Neuronal stem cell (in vitro differentiated cells): Measurements from ENCODE around the gene TRPC4AP.
A peak's percentile ranks its signal among the peaks of the same experiment; 100 is the strongest.

ENCODE experiments used
- DNase-seq: peaks from one replicate; pipeline ENCODE4 v3.0.0-alpha.2; 2013; ENCODE audit warnings: low spot score
- H2AFZ ChIP-seq: one replicate; pipeline ENCODE4 v1.6.1; 2013; ENCODE audit warnings: mild to moderate bottlenecking, low read length, inconsistent platforms
- H2AK5ac ChIP-seq: 2 replicates; pipeline ENCODE4 v1.6.1; 2013; ENCODE audit warnings: low read depth, mild to moderate bottlenecking, inconsistent platforms, low read length, moderate library complexity, mixed read lengths
- H2BK120ac ChIP-seq: 2 replicates; pipeline ENCODE4 v1.6.1; 2013; ENCODE audit warnings: low read depth, mild to moderate bottlenecking, inconsistent platforms, low read length, moderate library complexity, mixed read lengths
- H2BK12ac ChIP-seq: one replicate; pipeline ENCODE4 v1.6.1; 2013; ENCODE audit warnings: low read length, inconsistent platforms
- H2BK15ac ChIP-seq: 2 replicates; pipeline ENCODE4 v1.6.1; 2013; ENCODE audit warnings: mild to moderate bottlenecking, low read length, inconsistent platforms, mixed read lengths
- H2BK5ac ChIP-seq: one replicate; pipeline ENCODE4 v1.6.1; 2013; ENCODE audit warnings: inconsistent platforms, mild to moderate bottlenecking, low read length, moderate library complexity
- H3K14ac ChIP-seq: one replicate; pipeline ENCODE4 v1.6.1; 2013; ENCODE audit warnings: low read length, inconsistent platforms
- H3K18ac ChIP-seq: 2 replicates; pipeline ENCODE4 v1.6.1; 2013; ENCODE audit warnings: low read length, inconsistent platforms
- H3K23ac ChIP-seq: 2 replicates; pipeline ENCODE4 v1.6.1; 2013; ENCODE audit warnings: low read depth, mild to moderate bottlenecking, mixed read lengths, low read length, inconsistent platforms; ENCODE audit not compliant: poor library complexity
- H3K27ac ChIP-seq: replicated peaks from 3 replicates; pipeline ENCODE4 v1.5.1; 2013; ENCODE audit warnings: low read length, inconsistent platforms
- H3K27me3 ChIP-seq, 3 experiments: 2 replicates each; pipeline ENCODE4 v1.6.1; 2013; ENCODE audit warnings: low read length in 3 of 3, mild to moderate bottlenecking in 2 of 3, inconsistent platforms in 1 of 3, low read depth in 1 of 3, mixed read lengths in 1 of 3, moderate library complexity in 1 of 3; ENCODE audit not compliant: control insufficient read depth in 3 of 3, insufficient read depth in 3 of 3
- H3K36me3 ChIP-seq, 2 donors: replicated peaks in 1 of 2; 2 replicates each; pipeline ENCODE4 v1.6.1; 2013; ENCODE audit warnings: low read length in 2 of 2; ENCODE audit not compliant: control insufficient read depth in 2 of 2, insufficient read depth in 2 of 2
- H3K4ac ChIP-seq: 2 replicates; pipeline ENCODE4 v1.6.1; 2013; ENCODE audit warnings: inconsistent platforms, mild to moderate bottlenecking, low read length, moderate library complexity
- H3K4me1 ChIP-seq, 2 donors: 1 replicate in 1 of 2; 2 replicates in 1 of 2; pipeline ENCODE4 v1.6.1; 2013; ENCODE audit warnings: low read length in 2 of 2, low read depth in 1 of 2; ENCODE audit not compliant: control insufficient read depth in 2 of 2, insufficient read depth in 1 of 2
- H3K4me2 ChIP-seq: one replicate; pipeline ENCODE4 v1.6.1; 2013; ENCODE audit warnings: mild to moderate bottlenecking, low read length, inconsistent platforms; ENCODE audit not compliant: insufficient read depth, poor library complexity, severe bottlenecking
- H3K4me3 ChIP-seq, 2 donors: 2 replicates each; pipeline ENCODE4 v1.5.1; 2013; ENCODE audit warnings: low read length in 2 of 2, mild to moderate bottlenecking in 2 of 2, inconsistent platforms in 1 of 2, moderate library complexity in 1 of 2
- H3K79me1 ChIP-seq: one replicate; pipeline ENCODE4 v1.6.1; 2013; ENCODE audit warnings: low read depth, mild to moderate bottlenecking, inconsistent platforms, low read length, moderate library complexity
- H3K9ac ChIP-seq: one replicate; pipeline ENCODE4 v1.6.1; 2013; ENCODE audit warnings: mild to moderate bottlenecking, low read depth, low read length, inconsistent platforms; ENCODE audit not compliant: poor library complexity
- H3K9me3 ChIP-seq, 2 donors: replicated peaks in 1 of 2; 2 replicates each; pipeline versions ENCODE3 to v1.6.1; 2013; ENCODE audit warnings: low read length in 2 of 2, mild to moderate bottlenecking in 2 of 2, inconsistent platforms in 1 of 2, low read depth in 1 of 2, mixed read lengths in 1 of 2, moderate library complexity in 1 of 2; ENCODE audit not compliant: control insufficient read depth in 2 of 2, insufficient read depth in 1 of 2
- H4K8ac ChIP-seq: one replicate; pipeline ENCODE4 v1.6.1; 2013; ENCODE audit warnings: low read depth, mild to moderate bottlenecking, inconsistent platforms, low read length, moderate library complexity
- H4K91ac ChIP-seq: one replicate; pipeline ENCODE4 v1.6.1; 2013; ENCODE audit warnings: low read length, low read depth, mild to moderate bottlenecking, inconsistent platforms; ENCODE audit not compliant: poor library complexity
- WGBS, 2 donors: extraction: QIAGEN DNeasy Blood & Tissue Kit; methylation state at CpG; one replicate each; pipeline ENCODE4 v1.1.7; 2013; ENCODE audit warnings: missing lambda C conversion rate in 2 of 2, mixed read lengths in 1 of 2; ENCODE audit not compliant: insufficient read length in 2 of 2, insufficient replicate concordance in 1 of 2; ENCODE audit errors: extremely low coverage in 2 of 2; 5-methylcytosine and 5-hydroxymethylcytosine counted together

Gene TRPC4AP

DNA sequence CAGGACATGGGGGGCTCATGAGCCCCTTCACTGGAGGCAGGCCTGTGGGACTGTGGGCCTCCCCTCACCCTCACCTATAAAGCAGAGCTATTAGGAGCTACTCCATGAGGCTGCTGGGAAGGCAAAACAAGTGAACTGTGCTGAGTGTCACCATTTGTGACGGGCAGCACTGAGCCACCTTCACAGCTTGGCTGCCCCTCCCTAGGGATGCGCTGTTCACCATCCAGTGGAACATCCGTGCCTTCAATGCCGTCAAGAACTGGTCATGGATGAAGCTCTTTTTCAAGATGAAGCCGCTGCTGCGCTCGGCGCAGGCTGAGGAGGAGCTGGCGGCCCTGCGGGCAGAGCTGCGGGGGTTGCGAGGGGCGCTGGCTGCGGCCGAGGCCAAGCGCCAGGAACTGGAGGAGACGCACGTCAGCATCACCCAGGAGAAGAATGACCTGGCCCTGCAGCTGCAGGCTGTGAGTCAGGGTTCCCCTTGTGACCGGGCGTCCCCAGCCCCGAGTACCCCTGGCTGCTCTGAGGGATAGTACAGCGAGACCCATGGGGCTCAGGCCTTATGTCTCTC is 98.6 kb downstream of the TRPC4AP start:
- Histone ChIP-seq H3K23ac (peak overlapping the region; percentile 73), H3K36me3 (peaks cover 39 to 57% of the 10 kb centered on the region in 2 donors), H2AFZ (no peak overlapping the region), H2BK15ac (no peak overlapping the region), H3K4me3 (no peak overlapping the region), H3K4me2 (no peak overlapping the region), H3K18ac (no peak overlapping the region), H3K14ac (no peak overlapping the region), H2BK12ac (no peak overlapping the region), H3K4ac (no peak overlapping the region), H3K27ac (no peak overlapping the region), H3K79me1 (peaks cover 7% of the 10 kb centered on the region), H2BK5ac (peak overlapping the region; percentile 87), H4K91ac (no peak overlapping the region), H3K27me3 (no peaks in the 10 kb centered on the region), H2AK5ac (no peak overlapping the region), H3K9me3 (peaks cover 0 to 2% of the 10 kb centered on the region in 2 donors), H4K8ac (no peak overlapping the region), H3K9ac (no peak overlapping the region), H2BK120ac (no peak overlapping the region), H3K4me1 (peaks cover 0 to 4% of the 10 kb centered on the region in 2 donors)
- no peak for DNase-seq
- WGBS, 2 donors, result no CpG with 5 or more reads among the region's 22 CpGs

GRCh38 chr20:34992751-34993417 is 99.7 kb downstream of the TRPC4AP start:
- no peak overlapping the region for H3K27ac ChIP-seq
- peak overlapping the region; percentile 41 for H2BK12ac ChIP-seq
- peak overlapping the region; percentile 2 for H3K9ac ChIP-seq
- peak overlapping the region in 1 of 2 donors; percentile 9 for H3K4me3 ChIP-seq
- H2BK15ac ChIP-seq, result no peak overlapping the region
- H3K79me1 ChIP-seq, result peaks cover 5% of the 10 kb centered on the region
- H4K8ac ChIP-seq, result no peak overlapping the region
- no peak overlapping the region for H3K4me2 ChIP-seq
- no peak overlapping the region for H2AFZ ChIP-seq
- DNase-seq, result no peak
- no peak overlapping the region for H3K4ac ChIP-seq
- H3K27me3 ChIP-seq, result no peaks in the 10 kb centered on the region
- no peak overlapping the region for H3K23ac ChIP-seq
- peaks cover 0 to 5% of the 10 kb centered on the region in 2 donors for H3K4me1 ChIP-seq
- peaks cover 0 to 2% of the 10 kb centered on the region in 2 donors for H3K9me3 ChIP-seq
- no peak overlapping the region for H4K91ac ChIP-seq
- WGBS, 2 donors, result no CpG with 5 or more reads among the region's 20 CpGs
- no peak overlapping the region for H2BK5ac ChIP-seq
- H3K18ac ChIP-seq, result no peak overlapping the region
- no peak overlapping the region for H3K14ac ChIP-seq
- peaks cover 32 to 45% of the 10 kb centered on the region in 2 donors for H3K36me3 ChIP-seq
- no peak overlapping the region for H2AK5ac ChIP-seq
- no peak overlapping the region for H2BK120ac ChIP-seq

- Histone ChIP-seq H2BK120ac (no peak overlapping the region), H3K27me3 (no peaks in the 10 kb centered on the region), H4K8ac (peak overlapping the region; percentile 9), H2BK15ac (no peak overlapping the region), H2BK12ac (no peak overlapping the region), H3K9me3 (peaks cover 0 to 5% of the 10 kb centered on the region in 2 donors), H3K23ac (peak overlapping the region; percentile 69), H3K79me1 (peaks cover 2% of the 10 kb centered on the region), H2AK5ac (peak overlapping the region; percentile 71), H2BK5ac (no peak overlapping the region), H3K14ac (peak overlapping the region; percentile 5), H3K36me3 (peaks cover 23 to 28% of the 10 kb centered on the region in 2 donors), H3K18ac (peak overlapping the region; percentile 80), H3K4me1 (peaks cover 0 to 5% of the 10 kb centered on the region in 2 donors), H2AFZ (no peak overlapping the region), H4K91ac (peak overlapping the region; percentile 1), H3K4me3 (no peak overlapping the region), H3K9ac (no peak overlapping the region), H3K27ac (no peak overlapping the region), H3K4ac (no peak overlapping the region), H3K4me2 (no peak overlapping the region)
- WGBS, 2 donors, result no CpG with 5 or more reads among the region's 18 CpGs
- no peak for DNase-seq
Measured at GRCh38 chr20:34990661-34991214, 101.9 kb downstream of the TRPC4AP start.

DNA sequence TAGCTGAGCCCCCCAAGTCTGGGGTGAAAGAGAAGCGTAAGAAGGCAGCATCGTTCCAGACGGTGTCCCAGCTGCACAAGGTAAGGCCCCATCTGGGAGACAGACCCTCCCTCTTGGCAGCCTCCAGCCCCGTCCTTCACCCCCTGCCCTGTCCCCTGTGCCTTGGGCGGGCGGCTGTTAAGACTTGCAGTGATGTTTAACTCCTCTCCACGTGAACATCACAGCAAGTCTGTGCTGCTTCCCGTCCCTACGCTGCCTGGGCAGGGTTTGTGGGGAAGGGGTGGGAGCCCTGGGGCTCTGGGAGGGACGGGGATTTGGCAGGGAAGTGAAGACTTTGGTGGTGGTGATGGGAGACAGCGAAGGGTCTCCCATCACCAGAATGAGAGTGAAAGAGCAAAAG is 102.4 kb downstream of the TRPC4AP start:
- H3K27ac ChIP-seq, result no peak overlapping the region
- H4K91ac ChIP-seq, result peak overlapping the region; percentile 1
- no peak overlapping the region for H4K8ac ChIP-seq
- H3K18ac ChIP-seq, result peak overlapping the region; percentile 44
- no peak overlapping the region for H3K14ac ChIP-seq
- no peak overlapping the region for H2BK12ac ChIP-seq
- H2BK120ac ChIP-seq, result no peak overlapping the region
- DNase-seq, result no peak
- H3K79me1 ChIP-seq, result peaks cover 2% of the 10 kb centered on the region
- peak overlapping the region; percentile 67 for H3K23ac ChIP-seq
- H3K4me2 ChIP-seq, result no peak overlapping the region
- H3K27me3 ChIP-seq, result no peaks in the 10 kb centered on the region
- no peak overlapping the region for H3K9ac ChIP-seq
- peak overlapping the region; percentile 71 for H2AK5ac ChIP-seq
- peaks cover 0 to 5% of the 10 kb centered on the region in 2 donors for H3K4me1 ChIP-seq
- peaks cover 0 to 5% of the 10 kb centered on the region in 2 donors for H3K9me3 ChIP-seq
- no peak overlapping the region for H3K4ac ChIP-seq
- no peak overlapping the region for H2BK5ac ChIP-seq
- no peak overlapping the region for H2AFZ ChIP-seq
- WGBS, 2 donors, result no CpG with 5 or more reads among the region's 11 CpGs
- H3K4me3 ChIP-seq, result no peak overlapping the region
- H3K36me3 ChIP-seq, result peaks cover 18 to 23% of the 10 kb centered on the region in 2 donors
- peak overlapping the region; percentile 1 for H2BK15ac ChIP-seq
